ENCODE measurements around the gene PIAS1.

The PIAS1 gene

GRCh38 chr15:68042156-68042854, 11.8 kb upstream of the PIAS1 start:
- DNase-seq (ENCODE audit: low read depth in 1 of 2, low spot score in 1 of 2): peak in 1 of 2 experiments; percentile 70
- TF ChIP-seq JUND (IDR thresholded peaks at IDR 0.05; ENCODE audit: low read depth): no peak; the same call in 1 of the 2 replicates
- in situ Hi-C loops (cut with HindIII; ENCODE audit: low pct_unique_long_range_greater_than_20kb, low sequenced_read_pairs): no loop called here

GRCh38 chr15:68042855-68043222, 11.3 kb upstream of the PIAS1 start:
- TF ChIP-seq JUND (IDR thresholded peaks at IDR 0.05; ENCODE audit: low read depth): no peak
- in situ Hi-C loops (cut with HindIII; ENCODE audit: low pct_unique_long_range_greater_than_20kb, low sequenced_read_pairs): no loop called here
- DNase-seq (ENCODE audit: low read depth in 1 of 2, low spot score in 1 of 2): no peak

GRCh38 chr15:68045289-68046265, 8.5 kb upstream of the PIAS1 start:
- in situ Hi-C loops (cut with HindIII; ENCODE audit: low pct_unique_long_range_greater_than_20kb, low sequenced_read_pairs): no loop called here
- no peak for TF ChIP-seq JUND (IDR thresholded peaks at IDR 0.05; ENCODE audit: low read depth)
- no peak for DNase-seq (ENCODE audit: low read depth in 1 of 2, low spot score in 1 of 2)

- no peak for TF ChIP-seq JUND (IDR thresholded peaks at IDR 0.05; ENCODE audit: low read depth)
- in situ Hi-C loops (cut with HindIII; ENCODE audit: low pct_unique_long_range_greater_than_20kb, low sequenced_read_pairs): no loop called here
- no peak for DNase-seq (ENCODE audit: low read depth in 1 of 2, low spot score in 1 of 2)
Observed at GRCh38 chr15:68047826-68048225, 6.3 kb upstream of the PIAS1 start.

- DNase-seq (ENCODE audit: low read depth in 1 of 2, low spot score in 1 of 2): peak in 1 of 2 experiments; percentile 14
Observed at GRCh38 chr15:68051109-68051508, 3.0 kb upstream of the PIAS1 start.

GRCh38 chr15:68051907-68052306, 2.2 kb upstream of the PIAS1 start:
- TF ChIP-seq JUND (IDR thresholded peaks at IDR 0.05; ENCODE audit: low read depth): no peak
- in situ Hi-C loops (cut with HindIII; ENCODE audit: low pct_unique_long_range_greater_than_20kb, low sequenced_read_pairs): no loop called here
- DNase-seq (ENCODE audit: low read depth in 1 of 2, low spot score in 1 of 2): no peak

More at GRCh38 chr15:68051109-68051508, 3.0 kb upstream of the PIAS1 start:
- no peak for TF ChIP-seq JUND (IDR thresholded peaks at IDR 0.05; ENCODE audit: low read depth)
- in situ Hi-C loops (cut with HindIII; ENCODE audit: low pct_unique_long_range_greater_than_20kb, low sequenced_read_pairs): no loop called here

- in situ Hi-C loops (cut with HindIII; ENCODE audit: low pct_unique_long_range_greater_than_20kb, low sequenced_read_pairs): no loop called here
- no peak for TF ChIP-seq JUND (IDR thresholded peaks at IDR 0.05; ENCODE audit: low read depth)
- no peak for DNase-seq (ENCODE audit: low read depth in 1 of 2, low spot score in 1 of 2)
Observed at GRCh38 chr15:68052431-68052830, 1.7 kb upstream of the PIAS1 start.

GRCh38 chr15:68053001-68053400, 1.1 kb upstream of the PIAS1 start:
- TF ChIP-seq JUND (IDR thresholded peaks at IDR 0.05; ENCODE audit: low read depth): no peak
- in situ Hi-C loops (cut with HindIII; ENCODE audit: low pct_unique_long_range_greater_than_20kb, low sequenced_read_pairs): no loop called here
- no peak for DNase-seq (ENCODE audit: low read depth in 1 of 2, low spot score in 1 of 2)

- peak; percentile 8 to 25 for DNase-seq (ENCODE audit: low read depth in 1 of 2, low spot score in 1 of 2)
- in situ Hi-C loops (cut with HindIII; ENCODE audit: low pct_unique_long_range_greater_than_20kb, low sequenced_read_pairs): no loop called here
Observed at GRCh38 chr15:68054628-68055223, 611 bp downstream of the PIAS1 start.

GRCh38 chr15:68055224-68055705, 1.1 kb downstream of the PIAS1 start:
- TF ChIP-seq JUND (IDR thresholded peaks at IDR 0.05; ENCODE audit: low read depth): no peak
- in situ Hi-C loops (cut with HindIII; ENCODE audit: low pct_unique_long_range_greater_than_20kb, low sequenced_read_pairs): no loop called here
- DNase-seq (ENCODE audit: low read depth in 1 of 2, low spot score in 1 of 2): peak; percentile 18 to 27

More at GRCh38 chr15:68054628-68055223, 611 bp downstream of the PIAS1 start:
- no peak for TF ChIP-seq JUND (IDR thresholded peaks at IDR 0.05; ENCODE audit: low read depth)

GRCh38 chr15:68056097-68056865, 2.2 kb downstream of the PIAS1 start:
- TF ChIP-seq JUND (IDR thresholded peaks at IDR 0.05; ENCODE audit: low read depth): no peak
- DNase-seq (ENCODE audit: low read depth in 1 of 2, low spot score in 1 of 2): no peak
- in situ Hi-C loops (cut with HindIII; ENCODE audit: low pct_unique_long_range_greater_than_20kb, low sequenced_read_pairs): no loop called here

- in situ Hi-C loops (cut with HindIII; ENCODE audit: low pct_unique_long_range_greater_than_20kb, low sequenced_read_pairs): no loop called here
- no peak for DNase-seq (ENCODE audit: low read depth in 1 of 2, low spot score in 1 of 2)
- no peak for TF ChIP-seq JUND (IDR thresholded peaks at IDR 0.05; ENCODE audit: low read depth)
Observed at GRCh38 chr15:68057034-68057433, 2.9 kb downstream of the PIAS1 start.
